Smooth muscle cell (in vitro differentiated cells): ENCODE measurements around the gene ANKRD29. TPM values are rescaled to one million over a fixed set of nuclear protein-coding genes. Genes with fewer than 3 reads are reported as not detected.
"Not testable (repeated sequence)": the region's sequence is repeated elsewhere in the genome, so short reads cannot be mapped to it uniquely, and the experiment has no call there.

ENCODE experiments used
- DNase-seq: peaks from one replicate; lab custom pipeline; 2025; ENCODE audit not compliant: unreplicated experiment; lab: John Stamatoyannopoulos, UW
- H2AFZ ChIP-seq: fragments of 200-600 bp; sonication (generic); 2 replicates; pipeline ENCODE4 v1.6.0; 2016; ENCODE audit warnings: antibody characterized with exemption, low read depth, mild to moderate bottlenecking
- H3F3A ChIP-seq: fragments of 200-600 bp; sonication (generic); 2 replicates; pipeline ENCODE4 v1.6.0; 2017; ENCODE audit warnings: antibody characterized with exemption, low read depth
- H3K27ac ChIP-seq: fragments of 200-600 bp; sonication (generic); 2 replicates; pipeline ENCODE4 v1.5.1; 2016; ENCODE audit warnings: low read depth, mild to moderate bottlenecking
- H3K27me3 ChIP-seq: fragments of 200-600 bp; sonication (generic); 2 replicates; pipeline ENCODE4 v1.6.1; 2016; ENCODE audit warnings: low read depth, mild to moderate bottlenecking
- H3K36me3 ChIP-seq: fragments of 200-600 bp; sonication (generic); 2 replicates; pipeline ENCODE4 v1.5.1; 2016; ENCODE audit warnings: low read depth
- H3K4me1 ChIP-seq: fragments of 200-600 bp; sonication (generic); 2 replicates; pipeline ENCODE4 v1.5.1; 2016; ENCODE audit warnings: low read depth
- H3K4me2 ChIP-seq: fragments of 200-600 bp; sonication (generic); 2 replicates; pipeline ENCODE4 v1.6.0; 2016; ENCODE audit warnings: mild to moderate bottlenecking
- H3K4me3 ChIP-seq: fragments of 200-600 bp; sonication (generic); 2 replicates; pipeline ENCODE4 v1.5.1; 2016; ENCODE audit warnings: mild to moderate bottlenecking
- H3K79me2 ChIP-seq: fragments of 200-600 bp; sonication (generic); 2 replicates; pipeline ENCODE4 v1.6.0; 2016; ENCODE audit warnings: low read depth, mild to moderate bottlenecking
- H3K9ac ChIP-seq: fragments of 200-600 bp; sonication (generic); 2 replicates; pipeline ENCODE4 v1.6.0; 2016; ENCODE audit warnings: low read depth
- H3K9me3 ChIP-seq: fragments of 200-600 bp; sonication (generic); replicated peaks from 2 replicates; pipeline ENCODE4 v1.5.1; 2016; ENCODE audit warnings: low read depth
- H4K20me1 ChIP-seq: fragments of 200-600 bp; sonication (generic); 2 replicates; pipeline ENCODE4 v1.6.0; 2016; ENCODE audit warnings: low read depth
- WGBS: methylation state at CpG from one replicate; pipeline ENCODE4 v1.1.7; 2016; ENCODE audit warnings: low lambda C conversion rate; 5-methylcytosine and 5-hydroxymethylcytosine counted together
- polyA plus RNA-seq: library from polyadenylated mRNA; unstranded; fragments of >200 nt; fragmentation: Nextera tagmentation; extraction: Ambion mirVana; gene quantifications from 2 replicates; pipeline ENCODE4 v1.2.1, GENCODE V29; 2016
- total RNA-seq: library from RNA; depleted of rRNA; stranded (reverse); fragments of >200 nt; gene quantifications from 2 replicates; pipeline ENCODE4 v1.2.3, GENCODE V29; 2014
- TF ChIP-seq, protein P1 (sequence below): fragments of 200-600 bp; sonication (generic); IDR thresholded peaks from 2 replicates; pipeline ENCODE4 v1.5.1; 2017; ENCODE audit warnings: borderline replicate concordance, mild to moderate bottlenecking, antibody characterized with exemption; ENCODE audit not compliant: insufficient read depth, poor library complexity, severe bottlenecking

Gene ANKRD29
- total and polyA plus RNA-seq, 2 experiments from 2014 or later, result 0.36 TPM; not detected in 1

DNA sequence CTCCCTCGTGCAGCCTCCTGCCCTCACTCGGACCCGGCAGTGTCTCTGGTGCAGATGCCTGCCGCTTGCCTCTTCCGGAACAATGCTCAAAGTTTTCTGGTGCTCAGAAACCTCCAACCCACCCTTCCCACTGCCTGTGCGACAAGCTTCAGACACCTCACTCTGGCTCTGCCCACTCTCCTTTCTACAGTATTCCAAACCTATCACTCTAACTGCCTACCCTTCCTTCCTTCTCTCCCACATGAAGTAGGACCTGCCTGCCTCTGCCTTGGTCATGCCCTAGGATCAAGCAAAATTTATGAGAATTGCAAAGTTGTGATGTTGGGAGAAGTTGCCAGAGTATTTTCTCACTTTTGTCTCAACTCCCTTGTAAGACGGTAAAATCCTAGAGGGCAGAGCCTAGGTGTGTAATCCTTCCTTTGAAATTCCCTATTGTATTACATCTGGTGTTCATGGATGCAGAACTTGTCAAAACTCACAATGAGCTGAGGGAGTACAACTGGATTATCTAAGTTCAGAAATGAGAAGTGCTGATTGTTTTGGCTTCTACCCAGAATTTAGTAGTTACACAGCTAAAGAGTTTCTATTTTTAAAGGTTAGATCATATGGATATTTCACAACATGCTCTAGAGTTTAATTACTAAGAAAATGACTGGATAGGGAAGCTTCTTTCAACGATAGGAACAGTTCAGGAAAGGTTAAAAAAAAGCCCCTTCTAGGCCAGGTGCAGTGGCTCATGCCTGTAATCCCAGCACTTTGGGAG lies 83.6 kb downstream of the ANKRD29 start:
- Histone ChIP-seq H3K27ac (no peak overlapping the region), H3F3A (peaks cover 12% of the 10 kb centered on the region), H3K4me1 (peaks cover 9% of the 10 kb centered on the region), H3K4me2 (no peak overlapping the region), H3K9ac (no peak overlapping the region), H4K20me1 (peaks cover 84% of the 10 kb centered on the region), H2AFZ (no peak overlapping the region), H3K79me2 (peaks cover 59% of the 10 kb centered on the region), H3K36me3 (no peaks in the 10 kb centered on the region), H3K9me3 (no peaks in the 10 kb centered on the region), H3K27me3 (no peaks in the 10 kb centered on the region), H3K4me3 (no peak overlapping the region)
- TF ChIP-seq, protein P1, sequence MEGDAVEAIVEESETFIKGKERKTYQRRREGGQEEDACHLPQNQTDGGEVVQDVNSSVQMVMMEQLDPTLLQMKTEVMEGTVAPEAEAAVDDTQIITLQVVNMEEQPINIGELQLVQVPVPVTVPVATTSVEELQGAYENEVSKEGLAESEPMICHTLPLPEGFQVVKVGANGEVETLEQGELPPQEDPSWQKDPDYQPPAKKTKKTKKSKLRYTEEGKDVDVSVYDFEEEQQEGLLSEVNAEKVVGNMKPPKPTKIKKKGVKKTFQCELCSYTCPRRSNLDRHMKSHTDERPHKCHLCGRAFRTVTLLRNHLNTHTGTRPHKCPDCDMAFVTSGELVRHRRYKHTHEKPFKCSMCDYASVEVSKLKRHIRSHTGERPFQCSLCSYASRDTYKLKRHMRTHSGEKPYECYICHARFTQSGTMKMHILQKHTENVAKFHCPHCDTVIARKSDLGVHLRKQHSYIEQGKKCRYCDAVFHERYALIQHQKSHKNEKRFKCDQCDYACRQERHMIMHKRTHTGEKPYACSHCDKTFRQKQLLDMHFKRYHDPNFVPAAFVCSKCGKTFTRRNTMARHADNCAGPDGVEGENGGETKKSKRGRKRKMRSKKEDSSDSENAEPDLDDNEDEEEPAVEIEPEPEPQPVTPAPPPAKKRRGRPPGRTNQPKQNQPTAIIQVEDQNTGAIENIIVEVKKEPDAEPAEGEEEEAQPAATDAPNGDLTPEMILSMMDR, result no peak
- 86% methylated on average over 8 of the region's 8 CpGs for WGBS
- DNase-seq, result no peak

DNA sequence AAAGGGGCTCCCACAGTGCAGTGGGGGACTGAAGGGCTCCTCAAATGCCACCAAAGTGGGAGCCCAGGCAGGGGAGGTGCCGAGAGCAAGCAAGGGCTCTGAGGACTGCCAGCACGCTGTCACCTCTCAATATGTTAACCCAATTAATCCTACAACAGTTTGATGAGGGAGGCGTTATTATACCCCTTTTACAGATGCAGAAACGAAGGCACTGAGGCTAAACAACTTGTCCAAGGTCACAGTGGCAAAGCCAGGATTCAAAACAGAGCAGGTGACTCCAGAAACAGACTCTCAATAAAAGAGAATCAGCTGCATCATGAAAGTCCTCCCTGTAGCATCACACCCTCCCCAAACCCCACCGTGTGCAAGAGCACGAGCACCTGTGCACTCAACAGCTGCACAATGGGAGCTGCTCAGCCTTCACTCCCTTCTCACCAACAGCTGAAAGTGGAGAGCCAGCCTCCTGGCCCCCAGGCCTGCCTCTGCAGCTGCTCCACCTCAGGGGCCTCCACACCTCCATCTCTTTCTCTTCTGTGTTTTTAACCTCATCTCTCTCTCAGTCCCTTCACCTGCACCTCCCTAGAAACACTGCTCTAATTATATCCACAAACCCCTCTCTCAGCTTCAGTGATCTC lies 84.5 kb downstream of the ANKRD29 start:
- Histone ChIP-seq H4K20me1 (peaks cover 84% of the 10 kb centered on the region), H3K4me1 (peaks cover 2% of the 10 kb centered on the region), H3K27ac (no peak overlapping the region), H3K4me2 (no peak overlapping the region), H3K27me3 (no peaks in the 10 kb centered on the region), H2AFZ (no peak overlapping the region), H3K79me2 (peaks cover 50% of the 10 kb centered on the region), H3K9ac (no peak overlapping the region), H3K36me3 (no peaks in the 10 kb centered on the region), H3F3A (peaks cover 12% of the 10 kb centered on the region), H3K4me3 (no peak overlapping the region), H3K9me3 (no peaks in the 10 kb centered on the region)
- 95% methylated on average over 6 of the region's 6 CpGs for WGBS
- TF ChIP-seq, protein P1, result no peak
- no peak for DNase-seq

DNA sequence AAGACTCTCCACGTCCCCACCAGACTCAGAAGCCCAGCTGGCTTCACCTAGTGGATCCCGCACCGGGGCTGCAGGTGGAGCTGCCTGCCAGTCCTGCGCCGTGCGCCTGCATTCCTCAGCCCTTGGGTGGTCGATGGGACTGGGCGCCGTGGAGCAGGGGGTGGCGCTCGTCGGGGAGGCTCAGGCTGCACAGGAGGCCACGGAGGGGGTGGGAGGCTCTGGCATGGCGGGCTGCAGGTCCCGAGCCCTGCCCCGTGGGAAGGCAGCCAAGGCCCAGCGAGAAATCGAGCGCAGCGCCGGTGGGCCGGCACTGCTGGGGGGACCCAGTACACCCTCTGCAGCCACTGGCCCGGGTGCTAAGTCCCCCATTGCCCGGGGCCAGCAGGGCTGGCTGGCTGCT lies 85.2 kb downstream of the ANKRD29 start:
- 92% methylated on average over 14 of the region's 24 CpGs for WGBS
- DNase-seq, H3K4me1 ChIP-seq, H3K27me3 ChIP-seq, H3K4me2 ChIP-seq, H3K9ac ChIP-seq, H3K4me3 ChIP-seq, H3K36me3 ChIP-seq, H3K9me3 ChIP-seq, H2AFZ ChIP-seq, H3K27ac ChIP-seq: not testable (repeated sequence)
- Histone ChIP-seq H3F3A (peaks cover 12% of the 10 kb centered on the region), H3K79me2 (peaks cover 47% of the 10 kb centered on the region), H4K20me1 (peaks cover 84% of the 10 kb centered on the region)

DNA sequence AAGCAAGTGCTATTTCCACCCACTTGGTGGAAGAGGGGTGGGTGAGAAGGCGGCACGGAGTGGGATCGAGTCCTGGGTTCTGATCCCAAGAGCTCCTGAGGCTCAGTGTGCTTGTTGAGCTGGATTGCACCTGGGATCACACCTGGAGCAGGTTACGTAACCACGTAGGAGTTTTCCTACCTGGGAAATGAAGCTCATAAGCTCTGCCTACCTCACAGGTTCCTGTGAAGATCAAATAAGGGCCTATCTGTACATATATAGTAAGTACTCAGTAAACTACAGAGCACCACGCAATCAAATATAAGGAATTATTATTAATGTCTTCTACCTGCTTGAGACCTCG lies 87.4 kb downstream of the ANKRD29 start:
- TF ChIP-seq, protein P1, result no peak
- peaks cover 78% of the 10 kb centered on the region for H4K20me1 ChIP-seq
- DNase-seq, result no peak
- H3K27ac ChIP-seq, result peak overlapping the region; percentile 87
- no peaks in the 10 kb centered on the region for H3K27me3 ChIP-seq
- no peak overlapping the region for H3K9ac ChIP-seq
- no peak overlapping the region for H3K4me2 ChIP-seq
- H3K36me3 ChIP-seq, result peaks cover 2% of the 10 kb centered on the region
- no peaks in the 10 kb centered on the region for H3K9me3 ChIP-seq
- 82% methylated on average over 7 of the region's 7 CpGs for WGBS
- no peak overlapping the region for H3K4me3 ChIP-seq
- H2AFZ ChIP-seq, result no peak overlapping the region
- peaks cover 12% of the 10 kb centered on the region for H3F3A ChIP-seq
- peaks cover 29% of the 10 kb centered on the region for H3K79me2 ChIP-seq
- H3K4me1 ChIP-seq, result no peaks in the 10 kb centered on the region
